Calu3 (cell line): ENCODE data around the gene RAPGEF5. TPM values are rescaled to one million over a fixed set of nuclear protein-coding genes. Genes with fewer than 3 reads are reported as not detected.

Experiments
- BruUV-seq: library from RNA; stranded (reverse); fragments of 400-500 nt; replicated peaks from 2 replicates; lab custom pipeline; 2021; lab: Mats Ljungman, UMichigan
- CTCF ChIA-PET: fragments of 300-600 bp; sonication (Branson Sonifier 250); formaldehyde crosslinking; loops from one replicate; lab custom pipeline; 2022; ENCODE audit warnings: antibody characterized with exemption; lab: Charles Lee
- DNase-seq: peaks from one replicate; pipeline ENCODE4 v3.0.0; 2022
- H3K27ac Mint-ChIP-seq: one replicate; pipeline ENCODE4 v1.8.0; 2022; ENCODE audit warnings: mixed read lengths; ENCODE audit not compliant: unreplicated experiment
- H3K27me3 Mint-ChIP-seq: one replicate; pipeline ENCODE4 v1.8.0; 2022; ENCODE audit warnings: mixed read lengths; ENCODE audit not compliant: unreplicated experiment
- H3K36me3 Mint-ChIP-seq: one replicate; pipeline ENCODE4 v1.8.0; 2022; ENCODE audit warnings: mild to moderate bottlenecking, moderate library complexity, mixed read lengths; ENCODE audit not compliant: insufficient read depth, unreplicated experiment
- H3K4me1 Mint-ChIP-seq: one replicate; pipeline ENCODE4 v1.8.0; 2022; ENCODE audit warnings: mild to moderate bottlenecking, low read depth, mixed read lengths; ENCODE audit not compliant: unreplicated experiment
- H3K4me3 Mint-ChIP-seq: one replicate; pipeline ENCODE4 v1.8.0; 2022; ENCODE audit warnings: mild to moderate bottlenecking, low read depth, moderate library complexity, mixed read lengths; ENCODE audit not compliant: unreplicated experiment
- H3K9me3 Mint-ChIP-seq: one replicate; pipeline ENCODE4 v1.8.0; 2022; ENCODE audit warnings: low read depth, mixed read lengths; ENCODE audit not compliant: unreplicated experiment
- intact Hi-C: fragments of 100-400 bp; cut with micrococcal nuclease; formaldehyde crosslinking; loops from one replicate; pipeline ENCODE4 v1.10.0; 2022; ENCODE audit not compliant: unreplicated experiment
- total RNA-seq: library from RNA; stranded (reverse); gene quantifications from 2 replicates; pipeline ENCODE4 v1.2.3, GENCODE V29; 2022
- TF ChIP-seq, protein P1 (sequence below): fragments of 200-600 bp; IDR thresholded peaks from one replicate; pipeline ENCODE4 v1.8.0; 2022; ENCODE audit warnings: antibody characterized with exemption; ENCODE audit not compliant: unreplicated experiment

The RAPGEF5 gene
- total RNA-seq, 1 experiment from 2014 or later, result 108 TPM

GRCh38 chr7:22252936-22253536 is 103.9 kb downstream of the RAPGEF5 start:
- no peak overlapping the region for H3K4me3 Mint-ChIP-seq
- DNase-seq, result no peak
- peaks cover 18% of the 10 kb centered on the region for H3K36me3 Mint-ChIP-seq
- no peaks in the 10 kb centered on the region for H3K27me3 Mint-ChIP-seq
- intact Hi-C loops, result no loop called here
- CTCF ChIA-PET, result no interaction called here
- no TSS peak for BruUV-seq
- H3K4me1 Mint-ChIP-seq, result peaks cover 9% of the 10 kb centered on the region
- H3K27ac Mint-ChIP-seq, result no peak overlapping the region
- TF ChIP-seq, protein P1, sequence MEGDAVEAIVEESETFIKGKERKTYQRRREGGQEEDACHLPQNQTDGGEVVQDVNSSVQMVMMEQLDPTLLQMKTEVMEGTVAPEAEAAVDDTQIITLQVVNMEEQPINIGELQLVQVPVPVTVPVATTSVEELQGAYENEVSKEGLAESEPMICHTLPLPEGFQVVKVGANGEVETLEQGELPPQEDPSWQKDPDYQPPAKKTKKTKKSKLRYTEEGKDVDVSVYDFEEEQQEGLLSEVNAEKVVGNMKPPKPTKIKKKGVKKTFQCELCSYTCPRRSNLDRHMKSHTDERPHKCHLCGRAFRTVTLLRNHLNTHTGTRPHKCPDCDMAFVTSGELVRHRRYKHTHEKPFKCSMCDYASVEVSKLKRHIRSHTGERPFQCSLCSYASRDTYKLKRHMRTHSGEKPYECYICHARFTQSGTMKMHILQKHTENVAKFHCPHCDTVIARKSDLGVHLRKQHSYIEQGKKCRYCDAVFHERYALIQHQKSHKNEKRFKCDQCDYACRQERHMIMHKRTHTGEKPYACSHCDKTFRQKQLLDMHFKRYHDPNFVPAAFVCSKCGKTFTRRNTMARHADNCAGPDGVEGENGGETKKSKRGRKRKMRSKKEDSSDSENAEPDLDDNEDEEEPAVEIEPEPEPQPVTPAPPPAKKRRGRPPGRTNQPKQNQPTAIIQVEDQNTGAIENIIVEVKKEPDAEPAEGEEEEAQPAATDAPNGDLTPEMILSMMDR, result no peak
- no peaks in the 10 kb centered on the region for H3K9me3 Mint-ChIP-seq

DNA sequence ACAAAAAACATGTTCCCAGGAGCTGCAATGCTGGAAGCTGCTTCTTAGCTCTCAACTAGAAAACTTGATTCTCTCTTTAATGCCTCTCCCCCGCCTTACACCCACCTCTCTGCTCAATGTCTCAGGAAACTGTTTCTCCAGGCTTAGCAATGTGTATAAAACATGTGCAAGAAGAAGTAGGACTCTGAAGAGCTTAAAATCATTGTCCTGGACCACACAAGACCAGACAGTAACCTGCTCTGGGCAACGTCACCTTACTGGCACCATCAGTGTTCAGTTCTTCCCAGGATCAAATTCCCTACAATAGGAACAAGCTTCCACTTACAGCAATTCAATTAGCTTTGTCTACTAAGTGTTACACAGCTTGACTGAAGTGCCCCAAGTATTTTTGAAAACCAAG is 104.9 kb downstream of the RAPGEF5 start:
- no peak overlapping the region for H3K27ac Mint-ChIP-seq
- H3K4me3 Mint-ChIP-seq, result no peak overlapping the region
- intact Hi-C loops, result no loop called here
- no TSS peak for BruUV-seq
- no peaks in the 10 kb centered on the region for H3K9me3 Mint-ChIP-seq
- CTCF ChIA-PET, result interaction anchor here (1.2 kb wide), 1 partner anchor 142 kb away, joined by 3 read pairs; no protein-coding TSS in a partner anchor
- H3K36me3 Mint-ChIP-seq, result peaks cover 13% of the 10 kb centered on the region
- DNase-seq, result no peak
- TF ChIP-seq, protein P1, result no peak
- H3K4me1 Mint-ChIP-seq, result peaks cover 9% of the 10 kb centered on the region
- no peaks in the 10 kb centered on the region for H3K27me3 Mint-ChIP-seq

DNA sequence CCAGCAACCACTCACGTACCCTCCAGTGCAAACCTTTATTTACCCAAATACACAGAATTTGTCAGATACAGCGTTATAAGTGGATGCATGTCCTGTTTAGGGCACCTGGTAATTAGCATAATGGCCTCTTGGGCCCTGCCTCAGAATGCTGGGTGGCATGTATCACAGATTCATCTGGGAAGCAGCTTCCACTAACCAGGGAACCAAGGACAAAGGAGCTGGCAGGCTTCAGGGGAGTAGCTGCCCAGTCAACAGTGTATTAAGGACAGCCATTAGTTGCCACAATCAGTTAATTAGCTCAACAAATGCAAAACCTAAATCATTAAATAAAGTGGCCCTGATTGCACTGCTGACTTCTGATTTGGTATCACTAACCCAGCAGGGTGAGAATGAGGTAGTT is 105.7 kb downstream of the RAPGEF5 start:
- CTCF ChIA-PET, result interaction anchor here (1.2 kb wide), 1 partner anchor 142 kb away, joined by 3 read pairs; no protein-coding TSS in a partner anchor
- H3K4me1 Mint-ChIP-seq, result peaks cover 8% of the 10 kb centered on the region
- no peak for DNase-seq
- H3K9me3 Mint-ChIP-seq, result peaks cover 3% of the 10 kb centered on the region
- intact Hi-C loops, result no loop called here
- TF ChIP-seq, protein P1, result no peak
- H3K36me3 Mint-ChIP-seq, result peaks cover 11% of the 10 kb centered on the region
- no peaks in the 10 kb centered on the region for H3K27me3 Mint-ChIP-seq
- H3K4me3 Mint-ChIP-seq, result no peak overlapping the region
- no peak overlapping the region for H3K27ac Mint-ChIP-seq
- BruUV-seq, result no TSS peak

DNA sequence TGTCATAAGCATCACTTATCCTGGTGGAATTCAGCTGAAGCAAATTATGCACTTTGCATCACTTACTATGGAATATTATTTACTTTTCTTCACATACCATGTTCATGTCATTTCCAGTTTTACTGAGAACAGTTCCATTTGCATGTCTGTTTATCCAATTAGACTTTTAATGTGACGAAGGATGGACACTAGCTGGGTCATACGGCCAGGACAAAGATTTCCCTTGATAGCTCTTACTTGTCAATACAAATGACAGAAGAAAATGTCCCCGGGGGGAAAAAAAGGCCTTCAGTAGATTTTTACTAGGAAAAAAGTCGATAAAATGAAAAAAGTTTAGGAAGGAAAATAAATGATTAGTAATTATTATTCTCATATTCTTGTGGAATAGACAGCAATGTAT is 106.6 kb downstream of the RAPGEF5 start:
- no peak for DNase-seq
- no TSS peak for BruUV-seq
- Mint-ChIP-seq H3K4me1 (no peaks in the 10 kb centered on the region), H3K27me3 (no peaks in the 10 kb centered on the region), H3K4me3 (no peak overlapping the region), H3K9me3 (peaks cover 10% of the 10 kb centered on the region), H3K36me3 (peaks cover 5% of the 10 kb centered on the region), H3K27ac (no peak overlapping the region)
- intact Hi-C loops, result no loop called here
- TF ChIP-seq, protein P1, result no peak
- CTCF ChIA-PET, result no interaction called here
